Gastroesophageal sphincter (tissue), 4 donors: ENCODE data around the gene SPEM3. TPM values are rescaled to one million over a fixed set of nuclear protein-coding genes. Genes with fewer than 3 reads are reported as not detected.

Experiments used
- ATAC-seq: fragments of 150-250 bp; one replicate; pipeline ENCODE4 v1.9.1; 2016; ENCODE audit warnings: mild to moderate bottlenecking, moderate library complexity
- H3K27ac ChIP-seq, 4 donors: fragments of 200-600 bp; sonication (generic) in 3 of 4; 1 replicate in 3 of 4; 2 replicates in 1 of 4; pipeline ENCODE4 v1.5.1; 2016 to 2019
- H3K27me3 ChIP-seq: fragments of 200-600 bp; sonication (generic); one replicate; pipeline ENCODE4 v1.5.1; 2019
- H3K36me3 ChIP-seq, 2 donors: fragments of 200-600 bp; sonication (generic); one replicate each; pipeline ENCODE4 v1.5.1; 2019; ENCODE audit warnings: control low read depth in 1 of 2
- H3K4me1 ChIP-seq, 3 donors: fragments of 200-600 bp; sonication (generic); 1 replicate in 2 of 3; 2 replicates in 1 of 3; pipeline ENCODE4 v1.5.1; 2016 to 2019; ENCODE audit warnings: control low read depth in 2 of 3
- H3K4me3 ChIP-seq, 2 donors: fragments of 200-600 bp; sonication (generic); one replicate each; pipeline ENCODE4 v1.5.1; 2019; ENCODE audit warnings: mild to moderate bottlenecking in 1 of 2, moderate library complexity in 1 of 2
- H3K9me3 ChIP-seq, 3 donors: fragments of 200-600 bp; sonication (generic); one replicate each; pipeline ENCODE4 v1.5.1; 2017 to 2019; ENCODE audit warnings: control low read depth in 2 of 3
- EP300 ChIP-seq: sonication (generic); formaldehyde crosslinking; IDR thresholded peaks from one replicate; pipeline ENCODE4 v1.6.1; 2017; ENCODE audit warnings: antibody characterized with exemption, mild to moderate bottlenecking
- POLR2A ChIP-seq, 2 donors: fragments of 450-650 bp; IDR thresholded peaks; one replicate each; pipeline ENCODE4 v1.6.1; 2017; ENCODE audit warnings: antibody characterized with exemption in 2 of 2, mild to moderate bottlenecking in 2 of 2, moderate library complexity in 1 of 2
- POLR2AphosphoS5 ChIP-seq: sonication (generic); formaldehyde crosslinking; IDR thresholded peaks from one replicate; pipeline ENCODE4 v1.6.1; 2017; ENCODE audit warnings: antibody characterized with exemption
- WGBS, 2 donors: methylation state at CpG; one replicate each; pipeline ENCODE4 v1.1.5; 2018; ENCODE audit warnings: low coverage in 1 of 2; 5-methylcytosine and 5-hydroxymethylcytosine counted together
- total RNA-seq, 4 donors: library from RNA; depleted of rRNA; stranded (reverse); fragments of >200 nt; gene quantifications; one replicate each; pipeline ENCODE4 v1.1.0, GENCODE V29; 2016
- TF ChIP-seq, protein P1 (sequence below), 4 experiments: fragments of 200-600 bp in 2 of 4; fragments of 450-650 bp in 2 of 4; sonication (generic) in 1 of 4; IDR thresholded peaks; one replicate each; pipeline ENCODE4 v1.5.1; 2017 to 2019; ENCODE audit warnings: antibody characterized with exemption in 4 of 4, mild to moderate bottlenecking in 2 of 4, moderate library complexity in 2 of 4

Gene SPEM3
- total RNA-seq, 4 donors from 2014 or later = 0.08 TPM; not detected in 3

DNA sequence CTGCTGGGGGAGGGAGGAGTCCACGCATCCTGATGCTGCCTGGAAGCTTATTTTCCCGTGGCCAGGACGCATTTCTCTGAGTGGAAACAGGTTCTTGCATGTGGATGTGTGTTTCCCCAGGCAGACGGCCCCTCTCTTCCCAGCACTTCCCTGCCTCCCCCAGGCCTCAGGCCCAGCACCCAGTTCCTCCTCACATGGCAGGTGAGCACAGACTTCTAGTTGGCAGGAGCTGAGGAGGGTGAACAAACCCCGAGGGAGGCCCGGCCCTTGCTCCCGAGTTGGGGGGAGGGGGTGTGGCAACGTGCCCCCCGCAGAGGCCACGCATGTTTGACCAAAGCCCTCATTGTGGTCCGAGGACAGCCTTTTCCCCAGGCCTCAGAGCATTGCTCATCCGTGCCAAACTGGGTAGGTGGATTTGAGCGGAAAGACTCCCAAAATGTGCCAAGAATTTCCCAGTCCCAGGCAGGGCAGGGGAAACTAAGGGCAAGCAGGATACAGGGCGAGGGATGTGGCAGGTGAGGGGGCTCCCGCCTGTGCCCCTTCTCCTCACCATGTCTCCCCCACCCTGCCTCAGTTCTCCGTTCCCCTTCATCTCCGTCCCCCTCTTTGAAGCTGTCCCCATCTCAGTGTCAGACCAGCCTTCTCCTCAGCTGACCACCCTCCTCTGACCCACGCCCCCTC, 10.0 kb upstream of the SPEM3 start:
- Histone ChIP-seq H3K9me3 (no peaks in the 10 kb centered on the region), H3K27me3 (peaks cover 16% of the 10 kb centered on the region), H3K4me3 (no peak overlapping the region), H3K27ac (no peak overlapping the region), H3K4me1 (no peaks in the 10 kb centered on the region), H3K36me3 (peaks cover 0 to 41% of the 10 kb centered on the region in 2 donors)
- TF ChIP-seq POLR2A (IDR thresholded peaks at IDR 0.05) = no peak
- TF ChIP-seq EP300 = no peak
- TF ChIP-seq, protein P1, sequence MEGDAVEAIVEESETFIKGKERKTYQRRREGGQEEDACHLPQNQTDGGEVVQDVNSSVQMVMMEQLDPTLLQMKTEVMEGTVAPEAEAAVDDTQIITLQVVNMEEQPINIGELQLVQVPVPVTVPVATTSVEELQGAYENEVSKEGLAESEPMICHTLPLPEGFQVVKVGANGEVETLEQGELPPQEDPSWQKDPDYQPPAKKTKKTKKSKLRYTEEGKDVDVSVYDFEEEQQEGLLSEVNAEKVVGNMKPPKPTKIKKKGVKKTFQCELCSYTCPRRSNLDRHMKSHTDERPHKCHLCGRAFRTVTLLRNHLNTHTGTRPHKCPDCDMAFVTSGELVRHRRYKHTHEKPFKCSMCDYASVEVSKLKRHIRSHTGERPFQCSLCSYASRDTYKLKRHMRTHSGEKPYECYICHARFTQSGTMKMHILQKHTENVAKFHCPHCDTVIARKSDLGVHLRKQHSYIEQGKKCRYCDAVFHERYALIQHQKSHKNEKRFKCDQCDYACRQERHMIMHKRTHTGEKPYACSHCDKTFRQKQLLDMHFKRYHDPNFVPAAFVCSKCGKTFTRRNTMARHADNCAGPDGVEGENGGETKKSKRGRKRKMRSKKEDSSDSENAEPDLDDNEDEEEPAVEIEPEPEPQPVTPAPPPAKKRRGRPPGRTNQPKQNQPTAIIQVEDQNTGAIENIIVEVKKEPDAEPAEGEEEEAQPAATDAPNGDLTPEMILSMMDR (IDR thresholded peaks at IDR 0.05) = no peak
- TF ChIP-seq POLR2AphosphoS5 = no peak
- no peak for ATAC-seq
- 75% methylated on average over 2 of the region's 18 CpGs; no CpG with 5 or more reads in 1 of the 2 donors for WGBS, 2 donors

DNA sequence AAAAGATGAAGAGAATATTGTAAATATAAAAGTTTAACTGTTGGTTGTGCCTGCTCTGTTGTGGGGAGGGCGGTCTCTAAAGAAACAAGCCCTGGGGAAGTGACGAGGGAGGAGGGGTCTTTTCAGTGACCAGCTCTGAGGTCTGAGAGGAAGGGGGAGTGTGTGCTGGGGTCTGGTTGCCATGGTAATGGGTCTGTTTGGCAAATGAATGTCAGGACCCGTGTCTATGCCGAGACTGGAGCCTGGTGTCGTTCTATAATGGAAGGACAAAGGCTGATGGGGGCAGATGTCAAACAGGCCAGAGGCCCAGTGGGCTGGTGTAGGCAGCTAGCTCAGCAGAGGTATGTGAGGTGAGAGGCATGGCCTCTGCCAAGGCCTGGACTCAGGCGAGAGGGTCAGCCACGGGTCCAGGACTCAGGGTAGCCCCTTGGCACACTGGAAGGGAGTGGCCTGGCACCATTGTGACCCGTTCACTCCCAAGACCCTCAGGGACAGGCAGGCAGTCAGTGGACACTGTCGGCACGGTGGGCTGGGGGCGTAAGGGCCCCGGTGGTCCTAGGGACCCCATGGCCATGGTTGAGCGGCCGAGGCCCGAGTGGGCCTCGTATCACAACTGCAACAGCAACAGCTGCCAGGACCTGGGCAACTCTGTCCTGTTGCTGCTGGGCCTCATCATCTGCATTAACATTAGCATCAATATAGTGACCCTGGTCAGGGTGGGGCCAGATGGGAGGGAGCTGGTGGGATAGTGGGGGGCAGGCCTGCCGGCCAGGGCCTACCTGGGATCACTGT, 8.6 kb upstream of the SPEM3 start, which contains the start of gene SPEM1:
Gene SPEM1, plus strand, starts transcription at position 506 of the 792 bp plus-strand sequence. Its CDS starts 61 bp downstream, at position 567.
- TF ChIP-seq, protein P1 (IDR thresholded peaks at IDR 0.05) = no peak
- TF ChIP-seq EP300 (no peak), POLR2A (IDR thresholded peaks at IDR 0.05) (no peak), POLR2AphosphoS5 (no peak)
- no peak for ATAC-seq

DNA sequence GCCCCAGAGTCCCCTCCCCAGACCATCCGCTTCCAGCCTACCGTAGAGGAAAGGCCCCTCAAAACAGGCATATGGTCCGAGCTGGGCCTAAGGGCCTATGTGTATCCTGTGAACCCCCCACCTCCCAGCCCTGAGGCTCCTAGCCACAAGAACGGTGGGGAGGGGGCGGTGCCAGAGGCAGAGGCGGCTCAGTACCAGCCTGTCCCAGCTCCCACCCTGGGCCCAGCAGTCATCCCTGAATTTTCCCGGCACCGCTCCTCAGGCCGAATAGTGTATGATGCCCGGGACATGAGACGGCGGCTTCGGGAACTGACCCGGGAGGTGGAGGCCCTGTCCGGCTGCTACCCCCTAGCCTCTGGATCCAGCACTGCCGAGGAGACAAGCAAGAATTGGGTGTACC, 7.5 kb upstream of the SPEM3 start:
- Histone ChIP-seq H3K27ac (no peak overlapping the region), H3K36me3 (peaks cover 0 to 21% of the 10 kb centered on the region in 2 donors), H3K9me3 (no peaks in the 10 kb centered on the region), H3K27me3 (peaks cover 16% of the 10 kb centered on the region), H3K4me1 (no peaks in the 10 kb centered on the region), H3K4me3 (no peak overlapping the region)
- no peak for ATAC-seq
- TF ChIP-seq EP300 = no peak
- TF ChIP-seq, protein P1 (IDR thresholded peaks at IDR 0.05) = no peak
- TF ChIP-seq POLR2AphosphoS5 = no peak
- TF ChIP-seq POLR2A (IDR thresholded peaks at IDR 0.05) = no peak
- WGBS, 2 donors = 90 to 95% methylated on average over 2 to 4 of the region's 16 CpGs

More for the DNA sequence above, 8.6 kb upstream of the SPEM3 start, which contains the start of gene SPEM1:
- Histone ChIP-seq H3K36me3 (peaks cover 0 to 33% of the 10 kb centered on the region in 2 donors), H3K4me3 (no peak within 1 kb of the TSS), H3K27ac (no peak within 1 kb of the TSS), H3K27me3 (peaks cover 16% of the 10 kb centered on the region), H3K4me1 (no peaks in the 10 kb centered on the region), H3K9me3 (no peaks in the 10 kb centered on the region)
- 19 to 70% methylated on average over 3 to 13 of the region's 17 CpGs for WGBS, 2 donors

DNA sequence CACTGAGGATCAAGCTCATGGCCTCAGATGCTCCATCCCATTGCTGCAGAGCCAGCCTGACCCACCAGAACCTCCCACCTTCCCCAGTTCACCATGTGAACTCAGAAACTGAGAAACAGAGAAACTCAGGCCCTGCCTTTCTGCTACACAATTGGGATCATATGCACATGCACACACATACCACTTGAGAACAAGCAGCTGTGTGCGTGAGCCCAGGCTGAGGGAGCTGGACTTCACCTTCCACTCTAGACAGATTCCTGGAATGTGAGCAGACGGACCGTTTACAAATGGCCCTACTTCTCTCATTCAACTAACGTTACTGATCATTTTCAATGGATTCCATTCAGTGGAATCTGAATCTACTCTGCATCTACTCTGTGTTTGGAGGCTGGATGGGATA, 5.0 kb upstream of the SPEM3 start:
- ATAC-seq = no peak
- TF ChIP-seq POLR2A (IDR thresholded peaks at IDR 0.05) (no peak), POLR2AphosphoS5 (no peak), EP300 (no peak)
- TF ChIP-seq, protein P1 (IDR thresholded peaks at IDR 0.05) = no peak
- whole genome bisulfite sequencing, 2 donors = 30 to 36% methylated on average over 3 of the region's 4 CpGs
- Histone ChIP-seq H3K4me3 (no peak overlapping the region), H3K9me3 (no peaks in the 10 kb centered on the region), H3K36me3 (no peaks in the 10 kb centered on the region), H3K4me1 (no peaks in the 10 kb centered on the region), H3K27me3 (peaks cover 16% of the 10 kb centered on the region), H3K27ac (no peak overlapping the region)
